Measurements from ENCODE around the gene FARP1.

Gene FARP1

GRCh38 chr13:98473788-98474144 lies 330.9 kb downstream of the FARP1 start:
- in situ Hi-C loops (cut with HindIII; ENCODE audit: low sequenced_read_pairs): no loop called here
- no peak for DNase-seq (ENCODE audit: low read depth)
- no peak overlapping the region for H3K4me3 ChIP-seq (ENCODE audit: low read depth, low read length)
- TF ChIP-seq CTCF (IDR thresholded peaks at IDR 0.05; ENCODE audit: low read depth, low read length, missing control alignments): no peak

GRCh38 chr13:98474292-98474691 lies 331.4 kb downstream of the FARP1 start:
- no peak for DNase-seq (ENCODE audit: low read depth)
- H3K4me3 ChIP-seq (ENCODE audit: low read depth, low read length): no peak overlapping the region
- in situ Hi-C loops (cut with HindIII; ENCODE audit: low sequenced_read_pairs): no loop called here
- no peak for TF ChIP-seq CTCF (IDR thresholded peaks at IDR 0.05; ENCODE audit: low read depth, low read length, missing control alignments)

GRCh38 chr13:98474761-98475160 lies 331.9 kb downstream of the FARP1 start:
- no peak overlapping the region for H3K4me3 ChIP-seq (ENCODE audit: low read depth, low read length)
- in situ Hi-C loops (cut with HindIII; ENCODE audit: low sequenced_read_pairs): no loop called here
- TF ChIP-seq CTCF (IDR thresholded peaks at IDR 0.05; ENCODE audit: low read depth, low read length, missing control alignments): no peak
- no peak for DNase-seq (ENCODE audit: low read depth)

GRCh38 chr13:98475522-98475921 lies 332.6 kb downstream of the FARP1 start:
- TF ChIP-seq CTCF (IDR thresholded peaks at IDR 0.05; ENCODE audit: low read depth, low read length, missing control alignments): no peak
- in situ Hi-C loops (cut with HindIII; ENCODE audit: low sequenced_read_pairs): no loop called here
- H3K4me3 ChIP-seq (ENCODE audit: low read depth, low read length): no peak overlapping the region
- DNase-seq (ENCODE audit: low read depth): no peak

GRCh38 chr13:98476106-98476505 lies 333.2 kb downstream of the FARP1 start:
- TF ChIP-seq CTCF (IDR thresholded peaks at IDR 0.05; ENCODE audit: low read depth, low read length, missing control alignments): no peak
- no peak overlapping the region for H3K4me3 ChIP-seq (ENCODE audit: low read depth, low read length)
- no peak for DNase-seq (ENCODE audit: low read depth)

GRCh38 chr13:98476538-98476966 lies 333.7 kb downstream of the FARP1 start:
- no peak overlapping the region for H3K4me3 ChIP-seq (ENCODE audit: low read depth, low read length)
- in situ Hi-C loops (cut with HindIII; ENCODE audit: low sequenced_read_pairs): no loop called here
- no peak for TF ChIP-seq CTCF (IDR thresholded peaks at IDR 0.05; ENCODE audit: low read depth, low read length, missing control alignments)

More at GRCh38 chr13:98476106-98476505, 333.2 kb downstream of the FARP1 start:
- in situ Hi-C loops (cut with HindIII; ENCODE audit: low sequenced_read_pairs): no loop called here

More at GRCh38 chr13:98476538-98476966, 333.7 kb downstream of the FARP1 start:
- DNase-seq (ENCODE audit: low read depth): no peak
